ENCODE measurements around the gene TERT. TPM values are rescaled to one million over a fixed set of nuclear protein-coding genes. Genes with fewer than 3 reads are reported as not detected.

The TERT gene
- total and polyA plus RNA-seq, 7 donors, result 2.9 TPM; not detected in 6

DNA sequence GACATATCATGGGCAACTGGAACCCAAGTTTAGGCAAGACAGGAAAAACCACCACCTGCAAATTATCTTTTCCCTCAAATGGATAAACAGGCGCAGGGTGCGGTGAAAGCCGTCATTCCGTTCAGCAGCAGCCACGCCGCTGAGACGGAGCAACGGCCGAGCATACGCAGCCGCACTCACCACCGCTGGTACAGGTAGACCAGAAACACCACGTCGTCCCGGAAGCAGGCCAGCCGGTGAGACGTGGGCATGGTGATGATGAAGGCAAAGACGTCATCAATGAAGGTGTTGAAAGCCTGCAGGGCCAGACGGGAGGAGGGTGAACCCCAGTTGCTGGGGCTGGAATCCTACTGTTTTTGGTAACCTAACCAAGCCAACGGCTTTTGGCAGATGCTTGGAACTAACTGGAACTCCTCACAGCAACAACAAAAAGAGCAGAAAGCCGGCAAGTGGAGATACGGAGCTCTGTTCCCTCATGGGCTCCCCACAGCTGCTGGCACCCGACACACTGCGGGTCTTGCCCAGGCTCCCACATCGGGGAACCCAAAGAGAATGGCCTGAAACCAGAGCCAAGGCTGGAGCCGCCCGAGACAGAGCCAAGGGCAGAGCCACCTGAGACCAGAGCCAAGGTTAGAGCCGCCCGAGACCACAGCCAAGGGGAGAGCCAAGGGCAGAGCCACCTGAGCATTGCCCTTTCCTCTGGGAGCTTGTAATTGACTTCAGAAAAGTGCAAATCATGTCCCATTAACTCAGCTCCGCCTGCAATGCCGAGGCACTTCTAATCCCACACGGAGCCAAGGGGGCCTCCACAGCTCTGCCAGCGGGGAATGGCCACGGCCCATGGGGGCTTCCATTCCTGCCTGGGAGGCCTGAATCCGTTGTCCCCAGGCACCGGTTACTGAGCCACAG is 25.8 kb upstream of the TERT start:
- H3K4me3 ChIP-seq, result no peak overlapping the region
- no peaks in the 10 kb centered on the region for H3K27me3 ChIP-seq
- peaks cover 29 to 86% (median 74%) of the 10 kb centered on the region in 4 donors for H3K36me3 ChIP-seq
- 92 to 93% methylated on average over 36 of the region's 36 CpGs for WGBS, 2 donors
- H3K27ac ChIP-seq, result no peak overlapping the region
- intact Hi-C loops (cut with DNase I), result no loop called here
- peak; percentile 47 for DNase-seq
- H3K4me1 ChIP-seq, result peaks cover 0 to 9% (median 8%) of the 10 kb centered on the region in 4 donors
- no peaks in the 10 kb centered on the region for H3K9me3 ChIP-seq
- TF ChIP-seq POLR2A (IDR thresholded peaks at IDR 0.05) (no peak), POLR2AphosphoS5 (IDR thresholded peaks at IDR 0.05) (no peak), EP300 (IDR thresholded peaks at IDR 0.05) (no peak)
- TF ChIP-seq, protein P1, sequence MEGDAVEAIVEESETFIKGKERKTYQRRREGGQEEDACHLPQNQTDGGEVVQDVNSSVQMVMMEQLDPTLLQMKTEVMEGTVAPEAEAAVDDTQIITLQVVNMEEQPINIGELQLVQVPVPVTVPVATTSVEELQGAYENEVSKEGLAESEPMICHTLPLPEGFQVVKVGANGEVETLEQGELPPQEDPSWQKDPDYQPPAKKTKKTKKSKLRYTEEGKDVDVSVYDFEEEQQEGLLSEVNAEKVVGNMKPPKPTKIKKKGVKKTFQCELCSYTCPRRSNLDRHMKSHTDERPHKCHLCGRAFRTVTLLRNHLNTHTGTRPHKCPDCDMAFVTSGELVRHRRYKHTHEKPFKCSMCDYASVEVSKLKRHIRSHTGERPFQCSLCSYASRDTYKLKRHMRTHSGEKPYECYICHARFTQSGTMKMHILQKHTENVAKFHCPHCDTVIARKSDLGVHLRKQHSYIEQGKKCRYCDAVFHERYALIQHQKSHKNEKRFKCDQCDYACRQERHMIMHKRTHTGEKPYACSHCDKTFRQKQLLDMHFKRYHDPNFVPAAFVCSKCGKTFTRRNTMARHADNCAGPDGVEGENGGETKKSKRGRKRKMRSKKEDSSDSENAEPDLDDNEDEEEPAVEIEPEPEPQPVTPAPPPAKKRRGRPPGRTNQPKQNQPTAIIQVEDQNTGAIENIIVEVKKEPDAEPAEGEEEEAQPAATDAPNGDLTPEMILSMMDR (IDR thresholded peaks at IDR 0.05), result no peak

DNA sequence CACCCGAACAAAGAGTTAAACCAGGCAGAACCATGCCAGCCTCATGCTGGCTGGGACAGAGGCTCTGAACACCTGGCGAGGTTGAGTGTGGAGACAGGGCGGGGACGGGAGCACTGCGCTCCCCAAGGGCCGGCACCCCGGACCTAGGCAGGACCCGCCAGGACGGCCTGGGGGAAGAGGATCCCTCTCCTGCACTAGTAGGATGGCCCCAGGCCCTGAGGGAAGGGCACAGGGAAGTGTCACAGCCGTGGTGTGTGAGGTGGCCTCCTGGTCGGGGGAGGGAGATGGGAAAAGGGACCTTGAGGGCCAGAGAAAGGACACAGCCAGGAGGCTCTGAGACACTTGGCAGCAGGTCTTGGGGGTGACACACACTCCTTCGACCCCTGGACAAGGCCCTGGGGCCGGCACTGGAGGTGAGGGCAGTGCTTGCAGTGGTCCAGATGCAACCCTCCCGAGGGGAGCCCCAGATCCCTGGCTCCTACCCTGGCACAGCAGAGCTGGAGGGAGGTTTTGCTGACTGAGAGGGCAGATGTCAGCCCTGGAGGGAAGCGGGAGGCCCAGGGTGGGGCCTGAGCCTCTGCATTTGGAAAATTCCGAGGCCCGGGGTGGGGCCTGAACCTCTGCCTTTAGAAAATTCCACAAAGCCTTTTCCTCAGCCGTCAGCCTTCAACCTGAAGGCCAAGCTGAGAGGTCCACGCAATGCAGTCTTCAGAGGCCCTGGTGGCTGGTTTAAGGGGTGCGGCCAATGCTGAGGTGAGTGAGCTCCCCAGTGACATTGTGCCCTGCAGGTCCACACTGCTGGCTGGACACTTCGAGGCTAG is 24.8 kb upstream of the TERT start:
- Histone ChIP-seq H3K4me3 (no peak overlapping the region), H3K27ac (no peak overlapping the region), H3K27me3 (no peaks in the 10 kb centered on the region), H3K36me3 (peaks cover 28 to 76% (median 63%) of the 10 kb centered on the region in 4 donors), H3K4me1 (peaks cover 0 to 11% (median 10%) of the 10 kb centered on the region in 4 donors), H3K9me3 (no peaks in the 10 kb centered on the region)
- WGBS, 2 donors, result 50 to 83% methylated on average over 21 of the region's 21 CpGs
- intact Hi-C loops (cut with DNase I), result no loop called here
- peak; percentile 47 for DNase-seq
- TF ChIP-seq POLR2A (IDR thresholded peaks at IDR 0.05), result no peak
- TF ChIP-seq, protein P1 (IDR thresholded peaks at IDR 0.05), result no peak
- no peak for TF ChIP-seq POLR2AphosphoS5 (IDR thresholded peaks at IDR 0.05)
- TF ChIP-seq EP300 (IDR thresholded peaks at IDR 0.05), result no peak

DNA sequence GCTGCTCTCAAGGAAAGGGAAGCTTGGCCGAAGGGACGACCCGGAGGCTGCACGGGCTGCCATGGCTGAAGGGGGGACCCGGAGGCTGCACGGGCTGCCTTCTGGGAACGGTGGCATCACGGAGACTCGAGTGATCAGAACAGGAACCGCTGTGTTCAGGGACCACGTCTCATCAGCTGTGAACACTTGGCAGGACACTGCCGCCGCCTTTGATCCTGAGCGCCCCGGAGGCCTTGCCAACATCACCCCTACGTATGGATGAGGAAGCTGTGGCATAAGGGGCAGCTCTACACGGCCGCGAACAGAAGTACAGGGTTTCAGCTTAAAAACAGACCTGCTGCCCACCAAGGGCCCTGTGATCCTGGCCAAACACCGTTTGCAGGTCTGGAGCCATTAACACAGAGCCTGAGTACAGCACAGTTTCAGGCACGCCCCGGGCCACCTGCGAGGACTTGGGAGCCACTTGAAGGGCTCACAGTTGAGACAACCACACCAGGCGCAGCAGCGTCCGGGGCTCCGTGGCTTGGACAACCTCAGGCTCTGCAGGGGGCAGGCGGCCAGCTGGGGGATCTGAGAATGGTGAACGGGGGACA is 23.9 kb upstream of the TERT start:
- DNase-seq, result peak; percentile 57
- no peak overlapping the region for H3K4me3 ChIP-seq
- no peaks in the 10 kb centered on the region for H3K9me3 ChIP-seq
- H3K36me3 ChIP-seq, result peaks cover 22 to 67% (median 57%) of the 10 kb centered on the region in 4 donors
- H3K4me1 ChIP-seq, result peaks cover 0 to 11% (median 10%) of the 10 kb centered on the region in 4 donors
- TF ChIP-seq POLR2AphosphoS5 (IDR thresholded peaks at IDR 0.05) (no peak), EP300 (IDR thresholded peaks at IDR 0.05) (no peak), POLR2A (IDR thresholded peaks at IDR 0.05) (no peak)
- TF ChIP-seq, protein P1 (IDR thresholded peaks at IDR 0.05), result no peak
- WGBS, 2 donors, result 93 to 94% methylated on average over 29 of the region's 29 CpGs
- intact Hi-C loops (cut with DNase I), result no loop called here
- H3K27ac ChIP-seq, result no peak overlapping the region
- no peaks in the 10 kb centered on the region for H3K27me3 ChIP-seq

DNA sequence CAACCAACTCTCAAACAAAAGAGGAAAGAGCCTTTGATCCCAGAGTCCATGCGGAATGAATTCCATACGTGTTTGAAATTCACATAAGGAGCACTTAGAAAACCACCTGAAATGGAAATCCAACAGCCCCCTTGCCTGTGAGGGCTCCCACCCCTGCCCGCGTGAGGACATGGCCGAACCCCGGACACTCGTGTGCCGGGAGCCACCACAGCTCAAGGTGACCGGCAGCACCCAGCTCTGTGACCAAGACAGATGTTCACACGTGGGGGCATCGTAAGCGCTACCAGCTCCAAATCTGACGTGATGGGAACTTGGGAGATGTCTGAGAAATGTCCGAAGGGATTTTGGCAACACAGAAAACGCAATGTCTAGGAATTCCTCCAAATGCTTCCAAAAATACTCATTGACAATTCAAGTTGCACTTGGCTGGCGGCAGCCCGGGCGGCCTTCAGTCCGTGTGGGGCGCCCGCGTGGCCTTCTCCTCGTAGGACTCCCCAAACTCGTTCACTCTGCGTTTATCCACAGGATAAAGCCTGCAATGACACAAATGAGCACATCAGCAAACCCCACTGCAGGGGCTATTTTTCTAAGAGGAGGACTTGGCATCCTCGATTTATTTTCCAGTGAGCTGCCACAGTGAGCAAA is 23.2 kb upstream of the TERT start:
- WGBS, 2 donors, result 95% methylated on average over 26 of the region's 26 CpGs
- peaks cover 22 to 60% (median 52%) of the 10 kb centered on the region in 4 donors for H3K36me3 ChIP-seq
- H3K4me3 ChIP-seq, result no peak overlapping the region
- TF ChIP-seq EP300 (IDR thresholded peaks at IDR 0.05) (no peak), POLR2A (IDR thresholded peaks at IDR 0.05) (no peak), POLR2AphosphoS5 (IDR thresholded peaks at IDR 0.05) (no peak)
- TF ChIP-seq, protein P1 (IDR thresholded peaks at IDR 0.05), result no peak
- DNase-seq, result peak; percentile 28
- no peaks in the 10 kb centered on the region for H3K9me3 ChIP-seq
- no peaks in the 10 kb centered on the region for H3K27me3 ChIP-seq
- no peak overlapping the region for H3K27ac ChIP-seq
- H3K4me1 ChIP-seq, result peaks cover 0 to 11% (median 10%) of the 10 kb centered on the region in 4 donors
- intact Hi-C loops (cut with DNase I), result no loop called here

All from sigmoid colon (tissue), 7 donors.